GM18508 (cell line): ENCODE results near the gene KLRG1.

Source experiments
- ATAC-seq: cut with Tn5 transposase; IDR thresholded peaks from one replicate; pipeline ENCODE4 v1.9.1; 2021; ENCODE audit warnings: moderate number of reproducible peaks; ENCODE audit not compliant: insufficient read depth, unreplicated experiment

Gene KLRG1

GRCh38 chr12:9039397-9039977, 50.1 kb downstream of the KLRG1 start:
- no peak for ATAC-seq

GRCh38 chr12:9040484-9041186, 51.3 kb downstream of the KLRG1 start:
- no peak for ATAC-seq

GRCh38 chr12:9041321-9041720, 52.0 kb downstream of the KLRG1 start:
- ATAC-seq = no peak

GRCh38 chr12:9043766-9044165, 54.4 kb downstream of the KLRG1 start:
- no peak for ATAC-seq

- ATAC-seq = no peak
These were observed 57.8 kb downstream of the KLRG1 start for GRCh38 chr12:9047105-9047504.

- ATAC-seq = no peak
These were observed 59.6 kb downstream of the KLRG1 start for GRCh38 chr12:9048930-9049329.

GRCh38 chr12:9049520-9050133, 60.3 kb downstream of the KLRG1 start:
- ATAC-seq = no peak

- no peak for ATAC-seq
These were observed 61.3 kb downstream of the KLRG1 start for GRCh38 chr12:9050521-9051157.

- no peak for ATAC-seq
These were observed 61.8 kb downstream of the KLRG1 start for GRCh38 chr12:9051158-9051550.

GRCh38 chr12:9052610-9053009, 63.3 kb downstream of the KLRG1 start:
- no peak for ATAC-seq
